NCI-H226 (cell line): ENCODE measurements around the gene PCGF3.
"Not testable (repeated sequence)": the region's sequence is repeated elsewhere in the genome, so short reads cannot be mapped to it uniquely, and the experiment has no call there.

Source experiments
- DNase-seq: peaks from one replicate; pipeline ENCODE4 v3.0.0-alpha.2; 2015

Gene PCGF3

DNA sequence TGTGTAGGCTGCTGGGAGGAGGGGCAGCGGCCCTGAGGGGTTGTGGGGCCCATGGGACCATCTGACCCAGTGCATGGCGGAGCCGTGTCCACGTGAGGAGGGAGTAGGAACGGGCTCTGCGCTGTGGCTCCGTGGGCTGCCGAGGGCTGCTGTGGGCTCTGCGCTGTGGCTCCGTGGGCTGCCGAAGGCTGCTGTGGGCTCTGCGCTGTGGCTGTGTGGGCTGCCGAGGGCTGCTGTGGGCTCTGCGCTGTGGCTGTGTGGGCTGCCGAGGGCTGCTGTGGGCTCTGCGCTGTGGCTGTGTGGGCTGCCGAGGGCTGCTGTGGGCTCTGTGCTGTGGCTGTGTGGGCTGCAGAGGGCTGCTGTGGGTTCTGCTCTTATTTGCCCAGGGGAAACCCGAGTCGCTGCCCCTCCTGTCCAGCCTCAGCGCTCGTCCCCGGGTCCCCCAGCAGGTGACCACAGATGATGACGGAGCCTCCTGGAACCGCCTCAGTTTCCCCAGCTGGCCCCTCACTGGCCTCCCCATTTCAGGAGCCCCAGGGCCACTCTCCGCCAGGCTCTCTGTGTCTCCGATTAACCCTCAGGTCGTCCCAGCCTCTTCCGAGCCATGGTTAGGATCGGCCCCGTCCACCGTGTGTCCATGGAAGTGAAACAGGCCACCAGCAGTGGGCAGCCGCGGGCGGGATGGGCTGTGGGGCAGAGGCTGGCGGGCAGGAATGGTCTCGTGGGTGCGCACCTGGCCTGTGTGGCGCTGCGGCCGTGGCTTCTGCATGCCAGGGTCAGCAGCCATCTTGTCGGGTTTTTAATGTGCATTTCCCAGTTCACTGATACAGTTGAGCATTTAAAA is 20.0 kb downstream of the PCGF3 start:
- no peak for DNase-seq

DNA sequence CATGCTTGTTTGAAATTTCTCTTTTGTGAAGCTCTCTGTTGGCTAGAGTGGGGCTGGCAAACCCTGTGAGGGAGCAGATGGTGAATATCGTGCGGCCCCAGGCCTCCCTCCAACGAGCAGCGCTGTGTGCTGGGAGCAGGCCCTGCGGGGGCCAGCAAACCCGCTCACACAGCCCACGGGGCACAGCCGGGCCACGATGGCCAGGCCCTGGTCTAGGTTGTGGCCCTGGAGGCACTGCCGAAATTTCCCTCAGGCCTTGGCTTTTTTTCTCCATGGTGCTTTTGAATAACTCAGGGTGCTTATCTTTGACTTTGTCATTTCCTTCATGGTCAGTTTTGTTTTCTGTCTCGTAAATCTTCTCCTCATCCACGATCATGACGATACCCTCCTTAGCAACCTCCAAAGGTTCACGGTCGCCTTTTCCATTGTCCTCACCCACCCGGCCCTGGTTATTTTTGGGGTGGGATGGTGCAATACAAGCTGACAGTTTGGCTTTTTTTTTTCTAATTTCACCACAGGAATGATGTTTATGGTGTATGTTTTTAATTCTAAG is 20.7 kb downstream of the PCGF3 start:
- no peak for DNase-seq

DNA sequence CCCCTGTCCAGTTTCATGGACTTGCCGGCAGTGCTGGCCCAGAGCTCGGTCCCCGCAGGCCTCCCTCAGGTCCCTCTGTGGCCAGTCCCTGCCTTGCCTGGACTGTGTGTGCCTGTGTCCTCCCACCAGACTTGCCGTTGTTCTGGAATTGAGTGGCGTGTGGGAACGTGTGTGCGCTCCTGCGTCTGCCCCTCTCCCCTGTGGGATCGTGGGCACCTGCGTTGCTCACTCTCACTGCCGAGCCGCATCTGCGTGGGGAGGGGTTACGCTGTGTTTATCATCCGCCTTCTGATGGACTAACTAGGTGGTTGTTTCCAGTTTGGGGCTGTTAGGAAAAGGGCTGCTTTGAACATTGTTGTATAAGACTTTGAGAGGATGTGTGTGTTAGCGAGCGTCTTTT is 21.2 kb downstream of the PCGF3 start:
- DNase-seq = no peak

DNA sequence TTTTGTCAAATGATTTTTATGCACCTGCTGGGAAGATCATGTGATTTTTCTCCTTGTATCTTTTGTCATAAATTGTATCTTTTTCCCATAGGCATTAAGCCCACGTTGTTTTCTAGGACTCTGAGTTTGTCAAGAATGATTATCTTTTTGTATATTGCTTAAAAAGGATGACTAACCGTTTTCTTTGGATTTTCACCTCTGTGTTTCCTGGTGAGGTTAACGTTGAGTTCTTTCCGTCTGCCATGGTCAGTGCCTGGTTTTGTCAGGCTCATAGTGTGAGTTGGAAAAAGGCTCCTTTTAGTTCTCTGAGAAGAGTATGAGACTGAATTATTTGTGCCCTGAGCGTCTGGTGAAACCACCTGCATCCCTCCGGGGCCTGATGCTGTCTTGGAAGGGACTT is 21.9 kb downstream of the PCGF3 start:
- no peak for DNase-seq

DNA sequence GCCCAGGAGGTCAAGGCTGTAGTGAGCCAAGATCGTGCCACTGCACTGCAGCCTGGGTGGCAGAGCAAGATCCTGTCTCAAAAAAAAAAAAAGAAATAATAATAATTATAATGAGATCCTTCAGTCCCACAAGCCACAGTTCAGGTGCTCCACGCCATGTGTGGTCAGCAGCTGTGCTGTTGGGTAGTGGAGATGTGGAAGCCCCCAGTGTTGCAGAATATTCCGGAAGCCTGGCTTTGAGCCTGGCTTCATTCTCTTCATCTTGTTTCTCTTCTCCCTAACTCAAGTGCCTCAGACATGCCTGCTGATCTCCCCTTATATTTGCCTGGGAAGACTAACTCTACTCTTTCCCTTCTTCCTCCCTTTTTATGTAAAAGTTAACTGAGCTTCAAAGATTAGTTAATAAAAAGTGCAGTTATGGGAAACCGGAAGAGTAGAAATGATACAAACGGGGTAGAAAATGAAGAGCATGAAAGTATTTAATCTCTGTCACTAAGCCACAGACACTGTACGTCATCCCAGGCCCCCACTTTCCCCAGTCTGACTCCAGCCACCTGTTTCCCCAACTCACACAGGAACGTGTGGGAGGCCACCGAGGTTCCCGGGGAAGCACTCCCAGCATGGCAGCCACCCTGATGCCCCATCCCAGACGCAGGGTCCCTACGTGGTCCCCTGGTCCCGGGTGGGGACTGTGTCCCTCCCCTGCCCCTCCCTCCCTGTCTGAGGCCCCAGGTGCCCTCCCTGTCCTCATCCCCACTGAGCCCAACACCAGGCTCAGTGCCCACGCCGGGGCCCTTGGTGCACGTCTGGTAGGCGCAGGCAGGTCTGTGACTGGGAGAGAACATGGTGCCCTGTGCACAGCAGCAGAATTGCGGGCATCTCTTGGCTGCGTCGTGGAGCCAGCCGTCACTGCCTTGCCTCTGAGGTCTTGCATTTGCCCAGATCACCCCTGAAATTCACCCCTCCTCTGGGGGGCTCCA is 24.0 kb downstream of the PCGF3 start:
- DNase-seq = no peak

DNA sequence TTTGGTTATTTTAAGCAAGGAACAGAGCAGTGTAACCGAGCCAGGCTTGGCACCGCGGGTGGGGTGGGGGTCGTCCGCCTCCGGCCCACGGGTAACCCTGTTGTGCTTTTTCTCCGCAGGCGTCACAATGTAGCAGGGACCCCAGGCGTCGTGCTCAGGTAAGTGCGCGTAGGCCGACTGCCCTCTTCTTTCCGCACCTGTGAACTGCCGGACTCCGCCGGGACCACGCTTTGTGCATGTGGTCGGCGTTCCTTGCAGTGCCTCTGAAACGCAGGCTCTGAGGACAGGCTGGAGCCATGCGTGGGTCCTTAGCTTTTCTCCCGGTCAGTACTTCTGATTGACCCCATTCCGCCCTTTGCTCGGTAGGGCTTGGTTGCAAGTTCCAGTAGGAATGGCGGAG is 24.9 kb downstream of the PCGF3 start:
- no peak for DNase-seq

- DNase-seq = not testable (repeated sequence)
Observed at GRCh38 chr4:730946-731904, 25.6 kb downstream of the PCGF3 start.

GRCh38 chr4:731954-732353 is 26.3 kb downstream of the PCGF3 start:
- not testable (repeated sequence) for DNase-seq

- no peak for DNase-seq
Observed at GRCh38 chr4:732486-732885, 26.9 kb downstream of the PCGF3 start.

DNA sequence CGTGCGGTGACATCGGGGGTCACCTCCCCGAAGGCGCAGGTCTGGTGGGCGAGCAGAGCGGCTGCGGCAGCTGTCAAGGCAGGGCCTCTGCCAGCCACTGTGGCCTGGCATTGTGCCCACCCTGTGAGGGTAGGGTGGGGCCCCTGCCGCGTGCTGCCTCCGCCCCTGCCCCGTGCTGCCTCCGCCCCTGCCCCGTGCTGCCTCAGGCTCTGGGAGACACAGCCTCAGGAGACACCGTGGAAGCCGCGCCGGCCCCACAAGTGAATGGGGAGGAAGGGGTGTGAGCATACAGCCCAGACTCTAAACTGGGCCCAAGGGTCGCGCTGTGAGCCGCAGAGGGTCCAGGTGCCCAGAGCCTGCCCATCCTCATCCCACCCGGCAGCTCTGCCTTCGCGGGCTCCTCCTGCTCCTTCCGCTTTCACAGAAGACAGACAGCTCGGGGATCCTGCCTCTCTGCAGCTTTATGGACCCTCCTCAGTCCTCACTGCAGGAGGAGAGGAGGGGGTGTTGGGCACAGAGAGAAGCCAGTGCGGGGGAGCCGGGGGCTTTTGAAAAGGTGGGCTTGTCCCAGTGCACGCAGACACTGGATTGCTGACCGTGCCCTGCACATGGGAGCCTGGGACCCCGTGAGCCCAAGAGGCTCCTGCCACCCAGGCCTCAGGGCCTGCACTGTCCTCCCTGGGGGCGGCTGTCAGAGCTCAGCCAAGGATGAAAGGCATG is 27.4 kb downstream of the PCGF3 start:
- DNase-seq = no peak

GRCh38 chr4:733631-733980 is 28.0 kb downstream of the PCGF3 start:
- no peak for DNase-seq

GRCh38 chr4:734075-734474 is 28.4 kb downstream of the PCGF3 start:
- DNase-seq = no peak

DNA sequence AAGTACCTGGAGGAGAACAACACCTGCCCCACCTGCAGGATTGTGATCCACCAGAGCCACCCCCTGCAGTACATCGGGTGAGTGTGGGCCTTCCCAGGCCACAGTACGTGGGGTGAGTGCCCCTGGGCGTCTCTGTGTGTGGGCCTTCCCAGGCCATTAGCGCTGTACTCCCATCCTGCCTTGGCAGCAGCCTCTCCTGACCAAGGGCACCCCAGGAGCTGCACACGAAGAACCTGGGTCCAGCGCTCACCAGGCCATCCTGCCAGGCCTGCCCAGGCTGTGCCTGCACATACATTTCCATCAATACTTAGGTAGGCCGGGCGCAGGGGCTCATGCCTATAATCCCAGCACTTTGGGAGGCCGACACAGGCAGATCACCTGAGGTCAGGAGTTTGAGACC is 29.3 kb downstream of the PCGF3 start:
- no peak for DNase-seq

GRCh38 chr4:735583-735982 is 30.0 kb downstream of the PCGF3 start:
- no peak for DNase-seq

DNA sequence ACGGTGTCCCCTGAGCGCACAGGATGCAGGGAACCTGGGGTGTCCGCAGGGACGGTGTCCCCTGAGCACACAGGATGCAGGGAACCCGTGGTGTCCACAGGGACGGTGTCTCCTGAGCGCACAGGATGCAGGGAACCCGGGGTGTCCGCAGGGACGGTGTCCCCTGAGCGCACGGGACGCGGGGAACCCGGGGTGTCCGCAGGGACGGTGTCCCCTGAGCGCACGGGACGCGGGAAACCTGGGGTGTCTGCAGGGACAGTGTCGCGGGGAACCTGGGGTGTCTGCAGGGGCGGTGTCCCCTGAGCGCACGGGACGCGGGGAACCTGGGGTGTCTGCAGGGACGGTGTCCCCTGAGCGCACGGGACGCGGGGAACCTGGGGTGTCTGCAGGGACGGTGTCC is 30.9 kb downstream of the PCGF3 start:
- not testable (repeated sequence) for DNase-seq

GRCh38 chr4:738781-739280 is 33.2 kb downstream of the PCGF3 start:
- no peak for DNase-seq

- no peak for DNase-seq
Observed at GRCh38 chr4:739569-739968, 33.9 kb downstream of the PCGF3 start.

DNA sequence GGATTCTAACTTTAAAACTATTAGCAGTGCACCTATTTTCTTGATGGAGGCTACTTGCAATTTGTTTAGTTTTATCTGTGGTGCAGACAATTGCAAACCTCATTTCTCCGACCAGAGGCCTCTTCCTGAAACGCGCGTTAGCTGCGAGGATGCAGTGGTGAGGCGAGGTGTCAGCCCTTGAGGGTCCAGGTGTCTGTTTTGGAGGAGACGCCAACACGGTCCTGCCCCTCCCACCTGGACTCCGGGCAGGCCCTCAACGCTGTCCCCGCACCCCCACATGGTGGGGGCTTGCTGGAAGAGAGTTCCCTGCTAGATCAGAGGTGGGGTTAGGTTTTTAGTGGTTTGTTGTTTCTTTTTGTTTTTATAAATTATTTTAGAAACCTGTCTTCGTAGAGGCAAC is 34.4 kb downstream of the PCGF3 start:
- no peak for DNase-seq

GRCh38 chr4:740656-741282 is 35.1 kb downstream of the PCGF3 start:
- no peak for DNase-seq

DNA sequence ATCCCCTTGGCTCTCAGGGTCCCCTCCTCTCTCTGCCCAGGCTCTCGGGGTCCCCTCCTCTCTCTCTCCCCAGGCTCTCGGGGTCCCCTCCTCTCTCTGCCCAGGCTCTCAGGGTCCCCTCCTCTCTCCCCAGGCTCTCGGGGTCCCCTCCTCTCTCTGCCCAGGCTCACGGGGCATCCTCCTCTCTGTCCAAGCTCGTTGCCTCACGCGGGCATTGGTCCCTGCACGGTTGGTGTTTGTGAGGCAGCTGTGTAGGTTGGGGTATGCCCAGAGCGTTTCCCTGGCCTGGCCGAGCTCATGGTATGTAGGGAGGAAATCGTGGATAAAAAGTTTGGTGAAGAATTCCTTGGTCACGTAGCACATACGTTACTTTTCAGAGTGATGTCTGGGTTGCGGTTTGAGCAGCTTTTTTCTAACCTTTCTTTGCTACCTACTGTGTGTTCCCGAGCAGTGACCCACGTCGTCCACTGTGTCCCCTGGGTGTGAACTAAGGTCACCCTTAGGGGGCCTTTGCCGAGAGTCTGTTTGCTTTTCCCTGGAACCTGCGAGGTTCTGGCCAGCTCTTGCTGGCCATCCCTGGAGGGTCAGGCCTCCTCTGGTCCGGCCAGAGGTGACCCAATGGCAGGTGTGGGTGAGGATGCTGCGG is 36.6 kb downstream of the PCGF3 start:
- DNase-seq = no peak
